GM19455 (cell line): Measurements from ENCODE around the gene TMEM190.
A peak's percentile ranks its signal among the peaks of the same experiment; 100 is the strongest.
"Not testable (repeated sequence)": the region's sequence is repeated elsewhere in the genome, so short reads cannot be mapped to it uniquely, and the experiment has no call there.

Source experiments
- ATAC-seq: cut with Tn5 transposase; IDR thresholded peaks from one replicate; pipeline ENCODE4 v1.9.1; 2021; ENCODE audit not compliant: unreplicated experiment

Gene TMEM190

DNA sequence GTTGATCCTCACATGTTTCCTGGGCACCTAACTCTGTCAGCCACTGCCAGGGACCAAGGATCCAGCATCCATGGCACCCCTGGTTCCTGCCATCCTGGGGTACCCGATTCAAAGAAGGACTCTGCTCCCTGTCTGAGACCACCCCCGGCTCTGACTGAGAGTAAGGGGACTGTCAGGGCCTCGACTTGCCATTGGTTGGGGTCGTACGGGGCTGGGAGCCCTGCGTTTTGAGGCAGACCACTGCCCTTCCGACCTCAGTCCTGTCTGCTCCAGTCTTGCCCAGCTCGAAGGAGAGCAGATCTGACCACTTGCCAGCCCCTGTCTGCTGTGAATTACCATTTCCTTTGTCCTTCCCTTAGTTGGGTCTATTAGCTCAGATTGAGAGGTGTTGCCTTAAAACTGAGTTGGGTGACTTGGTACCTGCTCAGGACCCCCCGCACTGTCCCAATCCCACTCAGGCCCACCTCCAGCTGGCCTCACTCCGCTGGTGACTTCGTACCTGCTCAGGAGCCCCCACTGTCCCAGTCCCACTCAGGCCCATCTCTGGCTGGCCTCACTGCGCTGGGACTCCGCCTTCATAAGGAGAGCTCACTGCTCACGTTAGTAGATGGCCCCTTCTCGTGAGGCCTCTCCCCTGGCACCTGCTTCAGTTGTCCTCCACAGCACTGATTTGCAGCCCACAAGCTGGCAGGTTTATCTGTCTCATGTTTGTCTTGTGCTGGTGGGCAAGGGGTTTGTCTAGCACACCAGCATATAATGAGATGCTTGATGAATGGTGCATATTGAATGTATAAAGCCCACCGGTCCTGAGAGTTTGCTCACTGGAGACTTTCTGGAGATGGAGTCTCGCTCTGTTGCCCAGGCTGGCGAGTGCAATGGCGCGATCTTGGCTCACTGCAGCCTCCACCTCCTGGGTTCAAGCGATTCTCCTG, 13.0 kb downstream of the TMEM190 start:
- ATAC-seq, result no peak

DNA sequence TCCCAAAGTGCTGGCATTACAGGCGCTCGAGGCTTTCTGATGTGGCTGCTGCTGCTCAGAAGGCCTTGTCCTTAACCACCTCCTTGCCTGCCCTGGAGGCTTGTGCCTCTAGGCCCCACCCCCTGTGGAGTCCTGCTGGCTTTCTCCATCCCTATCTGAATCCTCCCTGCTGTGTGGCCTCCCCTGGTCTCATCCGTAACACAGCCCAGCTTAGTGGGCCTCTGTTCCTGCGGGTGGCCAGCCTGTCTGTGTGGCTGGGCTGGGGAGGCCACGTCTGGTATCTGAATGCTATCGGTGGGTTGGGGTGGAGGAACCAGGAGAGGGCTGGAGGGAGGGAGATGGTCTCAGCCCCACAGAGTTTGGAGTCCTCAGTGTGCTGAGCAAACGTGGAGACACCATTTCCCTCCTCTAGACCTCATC, 13.8 kb downstream of the TMEM190 start:
- no peak for ATAC-seq

- no peak for ATAC-seq
These were observed 14.6 kb downstream of the TMEM190 start for GRCh38 chr19:55391191-55391670.

DNA sequence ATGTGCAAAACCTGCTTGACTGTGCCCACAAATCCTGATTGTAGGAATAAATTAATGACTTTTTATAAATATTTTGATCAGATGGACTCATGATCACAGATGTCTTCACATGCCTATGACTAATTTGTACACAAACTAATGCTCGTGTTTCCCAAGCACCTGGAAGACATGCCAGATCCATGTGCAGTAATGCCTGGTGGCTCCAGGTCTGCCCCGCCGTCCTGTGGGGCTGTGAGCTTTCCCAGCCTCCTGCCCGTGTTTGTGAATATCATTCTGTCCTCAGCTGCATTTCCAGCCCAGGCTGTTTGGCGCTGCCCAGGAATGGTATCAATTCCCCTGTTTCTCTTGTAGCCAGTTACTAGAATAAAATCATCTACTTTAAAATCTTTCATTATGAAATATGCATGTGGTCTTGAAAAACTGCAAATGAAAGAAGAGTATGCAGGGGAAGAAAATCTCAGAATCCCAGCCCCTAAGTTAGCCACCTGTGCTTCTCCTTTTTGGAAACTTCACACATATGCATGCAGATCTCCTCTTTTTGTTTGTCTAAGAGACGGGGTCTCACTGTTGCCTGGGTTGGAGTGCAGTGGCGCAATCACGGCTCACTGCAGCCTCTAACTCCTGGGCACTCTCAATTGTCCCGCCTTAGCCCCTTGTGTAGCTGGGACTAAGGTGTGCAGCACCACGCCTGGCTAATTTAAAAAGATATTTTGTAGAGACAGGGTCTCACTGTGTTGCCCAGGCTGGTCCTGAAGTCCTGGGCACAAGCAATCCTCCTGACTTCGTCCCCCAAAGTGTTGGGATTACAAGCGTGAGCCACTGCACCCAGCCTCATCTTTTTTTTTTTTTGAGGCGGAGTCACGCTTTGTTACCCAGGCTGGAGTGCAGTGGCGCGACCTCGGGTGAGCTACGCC, 15.3 kb downstream of the TMEM190 start:
- no peak for ATAC-seq

DNA sequence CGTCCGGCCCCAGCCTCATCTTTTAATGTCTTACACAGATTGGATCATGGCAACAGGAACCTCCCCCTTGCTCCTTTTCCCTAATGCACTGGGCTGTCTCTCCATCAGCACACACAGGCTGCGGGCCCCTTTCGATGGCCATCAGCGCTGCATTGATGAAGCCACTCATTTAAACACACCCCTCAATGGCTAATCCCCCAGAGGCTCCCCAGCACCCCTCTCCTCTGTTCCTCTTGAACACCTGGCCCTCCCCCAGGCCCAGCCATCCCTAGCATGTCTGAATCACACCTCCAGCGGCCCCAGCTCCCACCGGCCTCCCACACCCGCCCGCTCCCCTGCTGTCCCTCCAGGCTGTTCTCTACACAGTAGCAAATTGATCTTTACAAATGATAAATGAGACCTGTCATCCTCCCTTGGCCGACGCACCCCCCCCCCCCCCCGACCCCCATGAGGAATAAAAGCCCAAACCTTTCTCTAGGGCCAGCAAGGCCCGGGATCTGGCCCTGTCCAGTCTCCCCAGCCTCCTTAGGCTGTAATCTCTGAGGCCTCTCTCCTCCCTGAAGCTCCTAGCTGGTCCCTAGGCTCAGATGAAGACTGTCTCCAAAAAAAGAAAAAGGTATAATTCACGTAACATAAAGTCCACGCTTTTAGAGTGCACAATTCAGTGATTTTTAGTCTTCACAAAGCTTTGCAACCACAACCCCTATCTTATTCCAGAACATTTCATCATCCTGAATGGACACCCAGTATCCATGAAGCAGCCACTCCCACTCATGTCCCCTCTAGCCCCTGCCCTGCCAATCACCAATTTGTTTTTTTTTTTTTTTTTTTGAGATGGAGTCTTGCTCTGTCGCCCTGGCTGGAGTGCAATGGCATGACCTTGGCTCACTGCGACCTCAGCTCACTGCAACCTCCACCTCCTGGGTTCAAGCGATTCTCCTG, 16.5 kb downstream of the TMEM190 start:
- ATAC-seq, result no peak

DNA sequence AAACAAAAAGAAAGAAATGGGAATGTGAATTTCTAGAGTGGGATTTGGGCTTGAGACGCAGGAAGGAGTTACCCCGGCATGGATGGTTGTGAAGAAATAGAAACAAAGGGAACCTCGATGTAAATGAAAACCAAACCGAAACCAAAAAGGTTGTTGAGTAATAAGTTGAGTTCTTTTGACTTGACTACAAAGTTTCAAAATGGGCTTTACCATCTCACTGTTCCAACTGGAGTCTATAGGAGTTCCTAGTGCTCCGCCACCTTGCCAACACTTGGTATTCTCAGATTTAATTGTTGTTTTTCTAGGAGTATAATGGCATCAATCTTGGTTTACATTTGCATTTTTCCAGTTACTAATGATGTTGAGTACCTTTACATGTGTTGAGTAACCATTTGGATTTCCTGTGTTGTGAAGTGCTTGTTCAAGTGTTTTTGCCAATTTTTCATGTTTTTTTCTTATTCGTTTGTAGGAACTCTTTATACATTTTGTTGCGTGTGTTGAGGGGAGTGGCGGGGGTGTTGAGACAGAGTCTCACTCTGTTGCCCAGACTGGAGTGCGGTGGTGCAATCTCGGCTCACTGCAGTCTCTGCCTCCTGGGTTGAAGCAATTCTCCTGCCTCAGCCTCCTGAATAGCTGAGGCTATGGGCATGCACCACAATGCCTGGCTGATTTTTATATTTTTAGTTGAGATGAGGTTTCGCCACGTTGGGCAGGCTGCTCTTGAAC, 21.7 kb downstream of the TMEM190 start:
- ATAC-seq, result no peak

- no peak for ATAC-seq
These were observed 23.9 kb downstream of the TMEM190 start for GRCh38 chr19:55400281-55401087.

- ATAC-seq, result not testable (repeated sequence)
These were observed 24.8 kb downstream of the TMEM190 start for GRCh38 chr19:55401390-55401789.

DNA sequence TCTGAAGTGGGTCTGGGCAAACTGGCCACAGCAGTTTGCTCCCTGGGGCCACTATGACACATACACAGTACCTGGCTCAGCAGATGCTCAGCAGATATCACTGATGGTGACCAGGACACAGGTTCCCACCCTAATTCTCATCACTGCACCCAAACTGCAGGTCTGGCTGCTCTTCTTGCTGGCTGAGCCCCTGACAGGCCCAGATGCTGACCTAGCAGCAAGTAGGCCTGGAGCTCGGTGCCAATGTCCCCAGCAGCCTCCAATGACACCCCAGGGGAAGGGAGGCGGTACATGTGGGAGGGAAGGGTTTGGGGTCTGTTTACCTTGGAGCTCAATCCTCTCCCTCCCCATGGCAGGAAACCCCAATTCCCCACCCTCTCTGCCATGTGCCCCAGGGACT, 25.9 kb downstream of the TMEM190 start:
- ATAC-seq, result no peak

GRCh38 chr19:55405638-55406037, 29.0 kb downstream of the TMEM190 start:
- ATAC-seq, result no peak

DNA sequence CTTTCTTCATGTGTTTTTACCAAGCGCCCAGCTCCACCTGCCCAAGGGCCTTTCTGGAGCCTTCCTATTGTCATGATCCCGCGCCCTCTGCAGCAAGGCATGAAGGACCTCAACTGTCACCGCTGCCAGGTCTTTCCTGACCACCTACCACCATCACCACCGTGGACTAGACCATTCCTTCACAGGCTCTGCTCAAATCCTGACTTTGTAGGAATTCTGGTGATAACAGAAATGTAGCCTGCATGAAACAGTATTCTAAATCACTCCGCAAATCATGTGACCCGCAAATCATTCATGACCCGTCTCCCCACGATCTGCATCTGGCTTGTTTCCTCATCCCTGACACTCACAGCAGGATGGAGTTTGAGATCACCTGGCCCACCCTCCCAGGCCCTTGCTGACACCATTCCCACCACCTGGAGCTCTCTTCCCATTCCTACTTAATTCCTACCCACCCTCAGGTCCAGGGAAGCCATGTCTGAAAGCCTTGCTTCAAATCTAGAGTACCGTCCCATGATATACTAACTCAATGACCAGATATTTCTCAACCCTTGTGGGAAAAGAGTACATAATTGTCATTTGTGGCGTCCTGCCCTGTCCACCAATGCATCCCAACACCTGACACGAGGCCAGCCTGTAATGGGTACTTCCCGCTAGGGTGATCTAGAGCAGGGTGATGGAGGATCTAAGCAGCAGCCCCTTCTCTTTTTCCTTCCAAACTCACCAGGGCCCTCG, 29.6 kb downstream of the TMEM190 start:
- no peak for ATAC-seq

GRCh38 chr19:55406826-55407549, 30.4 kb downstream of the TMEM190 start:
- peak; percentile 5 for ATAC-seq

DNA sequence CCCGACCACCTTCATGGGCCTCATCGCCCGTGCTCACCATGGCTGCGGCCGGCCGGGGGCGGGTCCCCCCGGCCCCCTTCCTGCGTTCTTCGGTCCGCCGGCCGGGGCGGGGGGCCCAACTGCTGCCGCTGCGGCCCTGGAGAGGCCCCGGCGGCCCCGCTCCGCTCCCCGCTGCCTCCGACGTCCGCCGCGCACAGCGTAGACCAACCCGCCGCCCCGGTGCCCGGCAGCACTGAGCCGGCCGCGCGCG, 30.8 kb downstream of the TMEM190 start, which contains the start of gene UBE2S:
TSS of gene UBE2S (minus strand) at position 239 of the 250 bp plus-strand sequence. CDS start at position 40, 199 bp downstream.
- not testable (repeated sequence) for ATAC-seq

DNA sequence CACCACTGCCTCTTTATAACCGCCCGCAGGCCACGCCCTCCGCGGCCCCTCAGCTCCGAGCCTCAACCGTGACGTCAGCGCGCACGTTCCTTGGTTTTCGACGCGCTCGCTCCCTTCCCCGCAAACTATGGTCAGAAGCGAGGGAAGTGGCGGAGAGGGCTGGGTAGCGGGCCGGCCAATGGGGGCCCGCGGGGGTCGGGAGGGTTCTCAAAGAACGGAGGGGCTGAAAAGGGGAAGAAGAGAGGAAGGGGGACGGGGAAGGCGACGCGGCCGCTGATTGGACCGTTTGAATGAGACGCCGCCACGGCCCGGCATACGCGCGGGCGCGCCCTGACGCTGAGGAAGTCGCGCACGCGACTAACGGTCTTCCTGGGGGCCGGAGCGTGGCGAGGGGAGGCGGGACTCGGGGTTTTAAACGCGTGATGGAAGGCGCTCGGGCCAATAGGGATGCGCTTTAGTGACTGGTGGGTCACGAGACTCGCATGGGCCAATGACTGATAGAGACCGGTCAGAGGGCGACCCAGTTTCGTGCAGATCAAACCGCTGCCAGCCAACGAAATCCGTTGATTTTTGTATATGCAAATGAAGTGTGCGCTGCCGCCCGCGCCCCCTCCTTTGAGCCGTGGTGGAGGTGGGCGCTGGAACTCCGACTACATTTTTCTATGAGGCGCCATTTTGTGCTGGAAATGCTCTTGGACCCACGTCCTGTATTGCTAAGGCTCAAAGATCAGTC, 31.3 kb downstream of the TMEM190 start:
- ATAC-seq, result peak; percentile 80

DNA sequence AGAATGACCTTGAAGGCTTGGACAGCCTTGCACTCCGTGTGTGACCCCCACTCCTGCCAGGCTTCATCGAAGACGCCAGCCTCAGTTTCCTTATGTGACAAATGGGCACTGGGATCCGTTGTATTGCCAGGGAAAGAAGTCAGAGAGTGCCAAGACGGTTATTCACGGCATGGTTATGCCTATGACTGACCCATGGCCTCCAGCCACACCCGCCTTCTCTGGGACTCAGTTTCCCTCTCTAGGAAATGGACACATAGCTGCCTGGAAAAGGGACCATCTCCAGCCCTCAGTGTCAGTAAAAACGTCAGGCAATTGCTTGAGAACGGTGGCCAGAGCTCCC, 31.9 kb downstream of the TMEM190 start:
- ATAC-seq, result no peak

DNA sequence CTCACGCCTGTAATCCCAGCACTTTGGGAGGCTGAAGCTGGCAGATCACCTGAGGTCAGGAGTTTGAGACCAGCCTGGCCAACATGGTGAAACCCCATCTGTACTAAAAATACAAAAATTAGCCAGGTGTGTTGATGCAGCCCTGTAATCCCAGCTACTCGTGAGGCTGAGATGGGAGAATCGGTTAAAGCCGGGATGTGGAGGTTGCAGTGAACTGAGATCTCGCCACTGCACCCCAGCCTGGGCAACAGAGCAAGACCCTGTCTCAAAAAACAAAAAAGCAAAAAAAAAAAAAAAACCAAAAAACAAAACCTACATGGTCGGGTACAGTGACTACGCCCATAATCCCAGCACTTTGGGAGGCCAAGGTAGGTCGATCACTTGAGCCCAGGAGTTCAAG, 32.6 kb downstream of the TMEM190 start:
- ATAC-seq, result not testable (repeated sequence)

GRCh38 chr19:55410168-55410567, 33.5 kb downstream of the TMEM190 start:
- ATAC-seq, result no peak
